Measurements from ENCODE around the gene CLK3.
"Not testable (repeated sequence)": the region's sequence is repeated elsewhere in the genome, so short reads cannot be mapped to it uniquely, and the experiment has no call there.

CLK3 gene

DNA sequence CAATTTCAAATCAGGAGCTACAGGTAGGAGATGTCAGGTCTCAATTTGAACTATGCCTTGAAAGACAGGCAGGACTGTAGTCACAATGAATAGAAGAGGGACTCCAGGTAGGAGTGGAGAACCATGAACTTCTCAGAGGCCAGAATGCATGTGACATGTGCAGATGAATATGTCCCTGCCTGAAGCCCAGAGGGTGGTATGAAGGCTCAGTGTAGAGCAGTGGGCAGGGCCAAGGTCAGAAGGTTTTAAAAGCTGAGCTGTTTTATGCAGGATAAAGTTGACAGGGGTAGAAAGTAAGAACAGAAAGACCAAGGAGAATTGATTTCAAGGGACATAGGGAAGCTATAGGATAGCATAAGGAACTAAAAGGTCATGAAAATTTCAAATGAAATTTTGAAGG, 30.8 kb downstream of the CLK3 start:
- FAIRE-seq = no peak

DNA sequence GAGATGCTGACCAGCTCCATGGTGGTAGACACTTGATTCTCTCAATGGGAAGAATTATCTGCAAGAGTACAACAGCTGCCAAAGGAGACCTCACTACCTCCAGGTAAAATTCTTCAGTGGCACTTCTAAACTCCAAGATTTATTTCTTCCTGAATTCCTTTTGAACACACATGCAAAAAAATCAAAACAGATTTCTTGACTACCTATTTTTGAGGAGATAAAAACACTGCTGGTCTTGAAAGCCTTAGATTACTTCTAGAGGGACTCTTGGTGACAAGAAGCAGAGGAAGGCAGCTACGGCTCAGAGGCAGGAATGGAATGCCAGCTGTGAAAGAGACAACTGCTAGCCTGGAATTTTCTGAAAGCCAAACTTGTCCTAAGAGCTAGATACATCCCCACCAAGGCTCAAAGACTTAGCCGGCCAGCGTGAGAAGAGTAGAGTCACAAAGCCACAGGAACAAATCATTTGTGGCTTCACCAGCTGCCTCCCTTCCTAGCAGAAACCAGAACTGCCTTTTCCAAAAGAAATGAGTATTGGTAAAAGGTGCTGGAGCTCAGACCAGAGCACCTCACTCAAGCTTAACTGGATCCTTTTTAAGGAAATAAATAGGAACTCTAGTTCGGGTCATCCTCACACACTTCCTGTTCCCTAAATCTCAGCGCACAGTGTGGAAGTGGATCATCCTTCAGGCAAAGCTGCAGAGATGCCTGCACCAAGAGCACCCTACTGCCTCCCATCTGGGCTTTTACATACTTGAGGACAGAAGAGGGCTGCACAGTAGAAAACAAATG, 32.6 kb downstream of the CLK3 start:
- FAIRE-seq = no peak

DNA sequence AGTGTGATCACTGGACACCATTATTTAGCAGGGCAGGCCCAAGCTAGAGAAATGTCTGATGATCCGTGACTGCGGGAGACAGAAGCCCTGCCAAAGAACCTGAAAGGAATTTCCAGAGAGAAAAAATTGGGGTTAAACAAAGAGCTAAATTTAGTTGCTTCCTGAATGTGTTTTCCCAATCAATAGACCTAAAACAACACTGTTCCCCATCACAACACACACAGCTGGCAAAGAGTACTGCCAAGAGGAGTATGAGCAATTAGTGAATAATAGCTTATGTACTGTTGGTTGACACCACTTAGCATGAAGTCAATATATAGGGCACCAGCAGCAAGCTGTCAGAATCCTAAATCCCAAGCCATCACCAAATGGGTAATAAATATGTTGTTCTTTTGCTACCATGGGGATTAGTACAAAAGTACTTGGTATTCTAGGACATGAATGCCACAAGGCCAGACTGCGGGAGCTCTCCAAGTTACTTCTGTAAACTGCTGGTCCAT, 35.7 kb downstream of the CLK3 start:
- FAIRE-seq = no peak

DNA sequence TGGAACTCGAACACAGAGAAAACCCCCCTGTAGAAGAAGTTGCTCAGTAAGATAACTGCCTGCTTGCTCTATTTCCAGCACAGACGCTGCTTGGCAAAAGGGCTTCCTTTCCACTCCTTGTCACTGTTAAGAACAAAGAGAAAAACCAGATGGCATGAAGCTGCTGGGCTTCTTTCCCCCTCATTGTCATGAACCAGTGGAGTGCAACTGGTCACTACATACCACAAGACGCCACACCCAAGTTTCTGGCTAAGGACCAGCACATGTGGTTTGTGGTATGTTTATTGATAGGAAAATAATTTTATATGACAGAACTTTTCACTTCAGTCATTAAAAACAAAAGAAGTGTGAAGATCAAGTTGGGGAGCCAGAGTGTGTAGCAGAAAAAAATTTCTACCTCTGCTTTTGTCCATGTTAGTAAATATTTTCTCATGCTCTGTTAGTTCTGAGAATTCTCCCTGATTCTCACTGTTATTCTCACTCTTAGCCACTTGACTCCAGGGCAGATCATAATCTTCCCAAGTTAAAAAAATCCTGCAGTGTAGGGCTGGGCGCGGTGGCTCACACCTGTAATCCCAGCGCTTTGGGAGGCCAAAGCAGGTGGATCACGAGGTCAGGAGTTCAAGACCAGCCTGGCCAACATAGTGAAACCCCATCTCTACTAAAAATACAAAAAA, 37.9 kb downstream of the CLK3 start:
- no peak for FAIRE-seq

DNA sequence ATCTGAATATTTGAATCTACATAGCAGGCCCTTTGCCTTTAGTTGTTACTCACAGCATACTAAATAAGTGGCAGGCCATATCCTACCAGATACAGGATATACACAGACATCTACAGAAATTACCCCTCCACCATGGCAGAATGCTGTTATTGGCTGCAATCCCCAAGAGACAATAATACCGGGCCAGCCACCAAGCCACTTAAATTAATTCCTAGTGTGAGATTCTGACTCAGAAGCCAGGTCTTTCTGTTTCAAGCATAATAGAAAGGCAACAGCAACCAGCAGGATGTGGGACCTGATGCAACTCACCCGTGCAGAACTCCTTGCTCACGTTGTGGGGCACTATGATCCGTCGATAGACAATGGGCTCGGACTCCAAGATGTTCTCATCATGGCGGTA, 39.8 kb downstream of the CLK3 start:
- no peak for FAIRE-seq

DNA sequence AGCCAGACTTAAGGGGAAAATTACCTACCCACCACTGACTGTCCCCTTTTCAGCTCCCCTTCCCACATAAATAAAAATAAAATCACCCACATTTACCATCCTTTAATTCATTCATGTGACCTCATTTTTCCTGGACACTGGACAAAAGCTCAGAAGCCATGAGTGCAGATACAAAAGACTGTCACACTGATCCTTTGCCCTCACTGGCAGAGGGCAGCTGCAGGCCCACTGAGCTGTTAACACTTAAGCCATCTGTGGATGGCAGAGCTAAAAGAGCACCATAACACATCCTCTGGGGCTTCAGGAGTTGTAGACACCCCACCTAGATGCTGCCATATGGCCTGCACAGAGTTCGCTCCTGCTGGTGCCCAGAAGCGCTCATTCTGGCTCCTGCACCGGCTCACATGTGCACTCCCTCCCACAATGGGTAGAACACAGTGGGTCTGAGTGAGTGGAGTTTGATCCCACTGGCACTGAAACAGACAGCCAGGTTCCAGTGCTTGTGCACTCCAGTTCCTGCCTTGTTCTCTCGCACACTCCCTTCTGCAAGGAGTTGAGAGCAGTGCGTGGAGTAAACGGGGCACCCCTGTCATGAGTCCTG, 41.4 kb downstream of the CLK3 start:
- FAIRE-seq = no peak

DNA sequence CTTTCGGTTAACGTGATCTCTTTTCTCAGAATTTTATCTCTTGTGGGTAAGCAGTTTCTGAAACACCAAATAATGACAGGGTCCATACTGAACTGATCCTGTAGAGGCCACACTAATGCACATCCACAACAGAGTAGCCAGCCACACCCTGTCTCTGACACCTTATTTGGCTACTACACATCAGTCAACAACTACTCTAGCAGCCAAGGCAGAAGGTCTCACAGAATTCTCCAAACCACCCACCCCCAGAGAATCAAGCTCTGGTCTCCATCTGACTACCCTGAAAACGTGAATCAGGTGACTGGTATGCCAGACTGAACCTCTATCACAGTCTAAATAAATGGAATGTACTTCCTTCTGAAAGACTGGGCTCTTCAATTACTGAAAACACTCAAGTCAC, 42.2 kb downstream of the CLK3 start:
- FAIRE-seq = no peak

DNA sequence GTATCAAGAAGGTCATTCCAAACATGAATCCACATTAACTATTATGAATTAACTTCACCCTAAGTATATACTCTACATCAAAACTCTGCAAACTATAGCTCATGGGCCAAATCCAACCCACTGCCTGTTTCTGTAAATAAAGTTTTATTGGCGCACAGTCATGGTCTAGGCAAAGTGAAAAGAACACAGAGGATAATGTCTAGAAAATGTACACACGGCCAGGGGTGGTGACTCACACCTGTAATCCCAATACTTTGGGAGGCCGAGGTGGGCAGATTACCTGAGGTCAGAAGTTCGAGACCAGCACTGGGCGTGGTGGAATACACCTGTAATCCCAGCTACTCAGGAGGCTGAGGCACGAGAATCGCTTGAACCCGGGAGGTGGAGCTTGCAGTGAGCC, 45.6 kb downstream of the CLK3 start:
- FAIRE-seq = not testable (repeated sequence)

DNA sequence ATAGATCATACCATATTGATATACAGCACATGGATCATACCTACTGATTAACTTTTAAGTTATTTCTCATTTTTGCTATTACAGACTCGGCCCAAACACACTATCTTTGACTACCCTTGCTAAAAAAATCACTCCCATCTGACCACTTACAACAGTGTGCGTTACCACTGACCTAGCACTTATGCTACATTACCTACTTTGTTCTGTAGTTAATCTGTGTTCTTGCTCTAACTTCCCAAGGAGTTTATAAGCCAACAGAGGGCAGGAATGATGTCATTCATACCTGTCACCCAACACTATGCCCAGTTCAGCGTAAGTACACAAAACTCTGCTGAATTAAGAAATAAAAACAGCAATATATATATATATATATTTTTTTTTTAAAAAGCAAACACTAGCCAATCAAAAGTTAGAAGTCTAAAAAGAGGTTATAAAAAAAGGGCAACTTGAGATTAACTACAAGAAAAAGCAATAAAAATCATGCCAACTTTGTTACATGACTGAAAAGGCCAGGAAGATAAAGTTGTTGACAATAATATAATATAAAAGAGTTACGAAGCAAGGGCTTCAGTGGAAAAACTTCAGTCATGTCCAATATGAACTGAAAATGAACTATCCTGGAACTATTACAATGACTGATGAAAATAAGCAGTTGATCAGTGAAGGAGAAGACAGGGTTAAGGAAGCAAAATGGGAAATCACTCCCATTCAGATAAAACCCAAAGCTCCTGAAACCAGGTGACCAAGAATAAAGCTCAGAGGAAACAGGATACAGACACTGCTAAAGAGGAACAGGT, 46.6 kb downstream of the CLK3 start:
- FAIRE-seq = no peak

DNA sequence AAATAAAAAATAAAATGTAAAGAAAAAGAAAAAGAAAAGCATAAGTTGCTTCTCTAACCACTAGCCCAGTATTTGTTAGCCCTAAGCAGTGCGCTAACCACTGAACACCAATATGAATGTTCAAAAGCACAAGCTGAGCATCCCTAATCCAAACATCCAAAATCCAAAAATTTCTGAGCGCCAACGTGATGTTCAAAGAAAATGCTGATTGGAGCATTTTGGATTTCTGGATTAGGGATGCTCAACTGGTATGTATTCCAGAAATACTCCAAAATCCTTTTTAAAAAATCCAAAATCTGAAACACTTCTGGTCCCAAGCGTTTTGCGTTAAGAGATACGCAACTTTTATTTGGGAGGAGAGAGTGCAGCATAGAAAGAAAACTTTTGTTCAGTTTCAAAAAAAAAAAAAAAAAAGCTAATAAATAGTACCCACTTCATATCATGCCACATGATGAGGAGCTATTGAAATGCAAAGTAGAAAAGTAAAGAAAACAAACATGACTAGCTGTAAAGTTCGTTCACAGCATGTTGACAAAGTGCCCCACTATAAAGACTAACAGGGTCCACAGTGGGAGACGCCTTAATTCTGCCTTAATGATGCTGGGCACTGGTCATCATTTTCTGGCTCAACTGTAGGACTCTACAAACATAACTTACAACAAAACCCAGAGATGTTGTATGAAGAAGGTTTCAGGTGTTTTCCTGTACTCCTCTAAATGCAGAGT, 47.8 kb downstream of the CLK3 start:
- no peak for FAIRE-seq

DNA sequence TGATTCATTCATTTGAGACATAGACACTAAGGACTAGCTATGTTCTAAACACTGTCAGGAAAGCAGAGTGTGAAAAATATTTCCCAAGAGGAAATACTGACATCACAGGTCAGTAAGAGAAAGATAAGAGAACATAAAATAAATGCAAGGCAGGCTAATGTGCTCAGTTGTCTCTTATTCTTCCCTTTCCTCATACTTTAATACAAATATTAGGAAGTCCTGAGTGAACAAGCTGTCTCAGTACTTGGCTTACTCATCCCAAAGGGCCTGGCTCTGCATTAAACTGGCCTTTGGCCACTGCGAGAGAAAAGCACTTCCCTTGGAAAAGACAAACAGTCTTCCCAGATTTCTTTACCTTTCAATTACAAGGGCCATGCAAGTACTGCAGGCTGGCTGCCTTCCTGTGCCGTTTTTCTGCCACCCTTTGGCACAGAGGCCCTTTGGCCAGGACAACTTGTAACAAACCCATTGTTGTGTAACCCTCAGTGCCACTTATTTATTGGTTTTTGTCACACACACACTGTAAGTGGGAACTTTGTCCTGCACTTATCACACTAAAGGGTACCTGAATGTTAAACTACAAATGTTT, 48.5 kb downstream of the CLK3 start:
- no peak for FAIRE-seq

DNA sequence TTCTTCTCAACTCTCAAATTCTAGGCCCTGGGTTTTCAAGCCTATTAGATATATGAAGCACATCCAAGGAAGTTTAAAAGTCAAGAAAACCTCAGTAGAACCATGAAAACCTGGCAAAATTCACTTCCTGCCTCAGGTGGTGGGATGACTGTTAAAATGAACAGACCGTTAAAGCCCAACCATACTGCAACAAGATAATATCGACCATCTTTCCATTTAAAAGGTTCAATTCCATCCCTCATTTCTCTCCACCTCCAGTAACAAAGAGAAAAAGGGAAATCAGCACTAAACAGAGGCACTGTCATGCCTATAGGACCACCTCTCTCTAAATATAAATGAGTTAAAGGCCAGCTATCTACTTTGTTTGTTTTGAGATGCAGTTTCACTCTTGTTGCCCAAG, 49.0 kb downstream of the CLK3 start:
- no peak for FAIRE-seq

DNA sequence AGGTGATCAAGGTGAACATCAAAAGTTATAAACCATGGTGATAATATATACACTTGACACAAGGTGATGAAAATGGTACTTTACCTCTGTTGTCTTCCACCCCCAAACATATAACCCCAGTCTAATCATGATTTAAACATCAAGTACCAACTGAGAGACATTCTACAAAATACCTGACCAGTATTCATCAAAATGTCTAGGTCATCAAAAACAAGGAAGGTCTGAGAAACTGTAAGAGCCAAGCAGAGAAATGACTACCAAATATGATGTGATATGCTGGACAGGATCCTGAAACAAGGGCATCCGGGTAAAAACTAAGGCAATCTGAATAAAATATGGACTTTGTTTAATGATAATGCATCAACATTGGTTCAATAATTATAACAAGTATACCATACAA, 52.3 kb downstream of the CLK3 start:
- no peak for FAIRE-seq

DNA sequence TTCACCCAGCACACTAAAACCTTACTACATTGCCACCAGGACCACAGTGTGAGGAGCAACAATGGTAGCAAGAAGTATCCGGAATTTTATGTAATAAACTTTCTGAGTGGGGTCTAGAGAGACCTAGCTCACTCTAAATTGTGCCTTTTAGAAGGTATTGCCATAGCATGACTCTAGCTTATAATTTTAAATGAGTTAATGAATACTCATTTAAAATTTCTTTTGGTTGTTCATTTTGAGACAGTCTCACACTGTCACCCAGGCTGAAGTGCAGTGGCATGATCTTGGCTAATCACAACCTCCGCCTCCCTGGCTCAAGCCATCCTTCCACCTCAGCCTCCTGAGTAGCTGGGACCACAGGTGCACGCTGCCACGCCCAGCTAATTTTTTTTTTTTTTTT, 54.0 kb downstream of the CLK3 start:
- no peak for FAIRE-seq

DNA sequence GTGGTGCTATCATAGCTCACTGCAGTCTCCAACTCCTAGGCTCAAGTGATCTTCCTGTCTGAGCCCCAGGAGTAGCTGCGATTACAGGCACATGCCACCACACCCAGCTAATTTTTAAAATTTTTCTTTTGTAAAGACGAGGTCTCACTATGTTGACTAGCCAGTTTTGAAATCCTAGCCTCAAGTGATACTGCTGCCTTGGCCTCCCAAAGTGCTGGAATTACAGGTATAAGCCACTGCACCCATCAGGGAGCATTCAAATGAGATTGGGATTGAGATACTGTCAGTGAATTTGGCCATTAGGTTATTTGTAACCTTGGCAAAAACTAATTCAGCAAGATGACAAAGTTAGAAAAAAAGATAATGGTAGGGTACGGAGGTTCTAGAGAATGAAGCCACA, 58.5 kb downstream of the CLK3 start:
- FAIRE-seq = no peak

DNA sequence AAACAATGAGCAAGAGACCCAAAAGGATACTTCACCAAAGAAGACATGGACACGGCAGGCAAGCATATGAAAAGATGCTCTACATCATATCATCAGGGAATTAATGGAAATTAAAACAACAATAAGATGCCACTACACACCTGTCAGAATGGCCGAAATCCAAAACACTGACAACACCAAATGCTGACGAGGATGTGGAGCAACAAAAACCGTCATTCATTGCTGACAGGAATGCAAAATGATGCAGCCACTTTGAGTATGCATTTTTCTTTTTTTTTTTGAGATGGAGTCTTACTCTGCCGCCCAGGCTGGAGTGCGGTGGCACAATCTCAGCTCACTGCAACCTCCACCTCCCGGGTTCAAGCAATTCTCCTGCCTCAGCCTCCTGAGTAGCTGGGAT, 61.2 kb downstream of the CLK3 start:
- FAIRE-seq = no peak

All from colon (tissue), 2 donors.